GM20000 (cell line): Measurements from ENCODE around the gene LIPE.

ENCODE experiments used
- DNase-seq: peaks from one replicate; pipeline ENCODE4 v3.0.0; 2012; ENCODE audit warnings: low spot score
- TF ChIP-seq, protein P1 (sequence below): IDR thresholded peaks from 2 replicates; pipeline ENCODE4 v1.5.1; 2012; ENCODE audit warnings: mild to moderate bottlenecking, control low read depth; ENCODE audit errors: extremely low read depth, missing control alignments

LIPE gene

DNA sequence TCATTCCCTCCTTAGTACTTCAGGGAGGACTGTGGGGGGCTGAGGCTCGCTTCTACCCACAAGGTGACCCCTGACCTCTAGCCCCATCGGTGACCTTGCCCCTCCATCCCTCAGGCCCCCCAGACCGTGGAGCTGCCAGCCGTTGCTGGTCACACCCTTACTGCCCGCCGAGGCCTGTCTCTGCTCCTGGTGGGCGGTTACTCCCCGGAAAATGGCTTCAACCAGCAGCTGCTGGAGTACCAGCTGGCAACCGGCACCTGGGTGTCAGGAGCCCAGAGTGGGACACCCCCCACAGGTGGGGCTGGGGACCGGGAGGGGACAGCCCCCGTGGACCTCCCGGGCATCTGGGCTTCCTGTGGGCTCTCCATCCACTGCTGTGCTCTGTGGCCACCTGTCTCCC, 69.9 kb downstream of the LIPE start:
- TF ChIP-seq, protein P1, sequence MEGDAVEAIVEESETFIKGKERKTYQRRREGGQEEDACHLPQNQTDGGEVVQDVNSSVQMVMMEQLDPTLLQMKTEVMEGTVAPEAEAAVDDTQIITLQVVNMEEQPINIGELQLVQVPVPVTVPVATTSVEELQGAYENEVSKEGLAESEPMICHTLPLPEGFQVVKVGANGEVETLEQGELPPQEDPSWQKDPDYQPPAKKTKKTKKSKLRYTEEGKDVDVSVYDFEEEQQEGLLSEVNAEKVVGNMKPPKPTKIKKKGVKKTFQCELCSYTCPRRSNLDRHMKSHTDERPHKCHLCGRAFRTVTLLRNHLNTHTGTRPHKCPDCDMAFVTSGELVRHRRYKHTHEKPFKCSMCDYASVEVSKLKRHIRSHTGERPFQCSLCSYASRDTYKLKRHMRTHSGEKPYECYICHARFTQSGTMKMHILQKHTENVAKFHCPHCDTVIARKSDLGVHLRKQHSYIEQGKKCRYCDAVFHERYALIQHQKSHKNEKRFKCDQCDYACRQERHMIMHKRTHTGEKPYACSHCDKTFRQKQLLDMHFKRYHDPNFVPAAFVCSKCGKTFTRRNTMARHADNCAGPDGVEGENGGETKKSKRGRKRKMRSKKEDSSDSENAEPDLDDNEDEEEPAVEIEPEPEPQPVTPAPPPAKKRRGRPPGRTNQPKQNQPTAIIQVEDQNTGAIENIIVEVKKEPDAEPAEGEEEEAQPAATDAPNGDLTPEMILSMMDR = no peak
- DNase-seq = no peak

DNA sequence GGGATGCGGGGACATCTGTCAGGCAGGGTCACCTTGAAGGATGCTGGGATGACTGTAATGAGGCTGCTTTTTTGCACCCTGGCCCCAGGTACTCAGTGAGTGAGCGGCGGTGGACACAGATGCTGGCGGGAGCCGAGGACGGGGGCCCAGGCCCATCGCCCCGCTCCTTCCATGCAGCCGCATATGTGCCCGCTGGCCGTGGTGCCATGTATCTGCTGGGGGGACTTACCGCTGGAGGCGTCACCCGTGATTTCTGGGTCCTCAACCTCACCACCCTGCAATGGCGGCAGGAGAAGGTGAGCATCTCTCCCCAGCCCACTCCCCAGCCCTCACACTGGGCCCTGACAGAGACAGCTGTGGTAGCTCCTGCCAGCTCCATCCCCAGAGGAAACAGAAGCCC, 70.5 kb downstream of the LIPE start:
- no peak for DNase-seq
- TF ChIP-seq, protein P1 = no peak

DNA sequence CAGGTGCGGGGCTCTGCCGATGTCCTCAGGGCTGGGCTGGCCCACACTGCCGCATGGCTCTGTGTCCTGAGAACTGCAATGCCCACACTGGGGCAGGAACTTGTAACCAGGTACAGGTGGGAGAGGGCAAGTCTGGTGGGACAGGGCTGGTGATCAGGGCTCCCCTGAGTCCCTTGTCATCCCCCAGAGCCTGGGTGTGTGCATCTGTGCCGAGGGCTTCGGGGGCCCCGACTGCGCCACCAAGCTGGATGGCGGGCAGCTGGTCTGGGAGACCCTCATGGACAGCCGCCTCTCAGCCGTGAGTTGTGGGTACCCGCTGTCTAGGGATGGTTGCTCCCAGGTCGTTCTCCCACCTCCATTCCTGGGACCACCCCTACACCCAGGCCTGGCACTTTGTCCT, 71.3 kb downstream of the LIPE start:
- TF ChIP-seq, protein P1 = no peak
- no peak for DNase-seq

DNA sequence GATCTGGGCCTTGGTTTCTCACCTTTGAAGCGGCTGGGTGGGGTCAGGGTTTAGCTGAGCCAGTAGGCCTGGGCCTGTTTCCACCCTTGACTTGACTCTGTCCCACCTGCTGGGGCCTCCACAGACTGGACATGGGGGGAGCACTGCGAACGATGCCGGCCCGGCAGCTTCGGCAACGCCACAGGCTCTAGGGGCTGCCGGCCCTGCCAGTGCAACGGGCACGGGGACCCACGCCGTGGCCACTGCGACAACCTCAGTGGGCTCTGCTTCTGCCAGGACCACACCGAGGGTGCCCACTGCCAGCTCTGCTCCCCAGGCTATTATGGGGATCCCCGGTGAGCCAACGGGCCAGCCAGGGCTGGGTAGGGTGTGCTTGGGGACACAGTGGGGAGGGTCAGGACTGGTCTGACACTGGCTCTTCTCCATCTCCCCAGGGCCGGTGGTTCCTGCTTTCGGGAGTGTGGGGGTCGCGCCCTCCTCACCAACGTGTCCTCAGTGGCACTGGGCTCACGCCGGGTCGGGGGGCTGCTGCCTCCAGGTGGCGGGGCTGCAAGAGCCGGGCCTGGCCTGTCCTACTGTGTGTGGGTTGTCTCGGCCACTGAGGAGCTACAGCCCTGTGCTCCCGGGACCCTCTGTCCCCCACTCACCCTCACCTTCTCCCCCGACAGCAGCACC, 73.7 kb downstream of the LIPE start:
- no peak for DNase-seq
- TF ChIP-seq, protein P1 = no peak

DNA sequence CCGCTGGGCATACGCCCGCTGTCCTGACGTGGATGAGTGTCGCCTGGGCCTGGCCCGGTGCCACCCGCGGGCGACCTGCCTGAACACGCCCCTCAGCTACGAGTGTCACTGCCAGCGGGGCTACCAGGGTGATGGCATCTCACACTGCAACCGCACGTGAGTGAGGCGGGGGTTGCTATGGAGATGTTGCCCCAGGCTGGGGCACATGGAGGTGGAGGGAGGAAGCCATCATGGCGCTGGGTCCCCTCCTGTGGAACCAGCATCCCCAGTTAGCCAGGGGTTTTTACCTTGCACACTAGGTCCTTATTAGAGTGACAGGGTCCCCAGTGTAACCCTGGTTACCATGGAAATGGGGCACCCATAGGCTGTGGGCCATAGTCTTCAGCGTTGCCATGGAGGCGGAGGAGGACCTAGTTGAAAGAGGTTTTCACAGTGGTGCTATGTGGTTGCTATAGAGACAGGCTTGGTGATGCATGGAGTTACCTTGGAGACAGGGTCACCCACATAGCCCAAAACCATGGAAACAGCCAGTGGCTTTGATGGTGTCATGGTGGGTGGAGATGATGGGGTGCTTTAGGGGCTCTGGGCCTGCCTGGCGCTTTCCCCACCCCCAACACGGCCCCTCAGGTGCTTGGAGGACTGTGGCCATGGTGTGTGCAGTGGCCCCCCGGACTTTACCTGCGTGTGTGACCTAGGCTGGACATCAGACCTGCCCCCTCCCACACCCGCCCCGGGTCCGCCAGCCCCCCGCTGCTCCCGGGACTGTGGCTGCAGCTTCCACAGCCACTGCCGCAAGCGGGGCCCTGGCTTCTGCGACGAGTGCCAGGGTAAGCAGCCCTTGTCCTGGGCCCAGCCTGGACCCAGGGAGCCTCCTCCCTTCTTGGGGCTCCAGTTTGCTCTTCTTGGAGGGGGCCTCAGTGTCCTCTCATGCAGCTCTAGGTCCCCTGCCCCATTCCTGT, 74.6 kb downstream of the LIPE start:
- TF ChIP-seq, protein P1 = no peak
- peak; percentile 51 for DNase-seq
